ENCODE data around the gene NUCKS1.

Gene NUCKS1

DNA sequence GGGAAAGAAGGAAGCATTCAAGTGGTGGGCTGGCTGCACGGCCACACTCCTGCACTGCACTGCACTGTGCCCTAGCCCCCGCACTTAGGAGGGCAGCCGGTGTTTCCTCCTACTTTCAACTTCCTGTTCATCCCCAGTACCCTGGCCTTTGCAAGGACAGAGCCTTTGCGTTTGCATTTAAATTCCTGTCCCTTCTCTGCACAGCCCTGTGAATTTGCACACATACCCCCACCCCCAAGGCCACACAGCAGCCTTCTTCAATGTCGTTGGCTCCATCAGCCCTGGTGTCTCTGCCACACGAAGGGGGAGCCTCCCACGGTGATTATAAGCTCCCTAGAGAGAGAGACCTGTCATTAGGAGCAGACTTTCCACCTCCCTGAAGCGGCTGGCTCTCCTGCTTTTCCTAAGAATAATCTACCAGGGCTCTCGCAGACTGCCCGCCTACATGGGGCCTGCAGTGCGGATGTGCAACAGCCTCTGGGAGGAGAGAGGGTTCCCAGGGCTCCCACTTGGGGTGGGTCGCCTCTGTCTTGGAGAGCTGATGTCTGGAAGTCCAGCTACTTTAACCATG is 56.5 kb downstream of the NUCKS1 start:
- DNase-seq = no peak

GRCh38 chr1:205692423-205692822 is 57.6 kb downstream of the NUCKS1 start:
- DNase-seq = no peak

DNA sequence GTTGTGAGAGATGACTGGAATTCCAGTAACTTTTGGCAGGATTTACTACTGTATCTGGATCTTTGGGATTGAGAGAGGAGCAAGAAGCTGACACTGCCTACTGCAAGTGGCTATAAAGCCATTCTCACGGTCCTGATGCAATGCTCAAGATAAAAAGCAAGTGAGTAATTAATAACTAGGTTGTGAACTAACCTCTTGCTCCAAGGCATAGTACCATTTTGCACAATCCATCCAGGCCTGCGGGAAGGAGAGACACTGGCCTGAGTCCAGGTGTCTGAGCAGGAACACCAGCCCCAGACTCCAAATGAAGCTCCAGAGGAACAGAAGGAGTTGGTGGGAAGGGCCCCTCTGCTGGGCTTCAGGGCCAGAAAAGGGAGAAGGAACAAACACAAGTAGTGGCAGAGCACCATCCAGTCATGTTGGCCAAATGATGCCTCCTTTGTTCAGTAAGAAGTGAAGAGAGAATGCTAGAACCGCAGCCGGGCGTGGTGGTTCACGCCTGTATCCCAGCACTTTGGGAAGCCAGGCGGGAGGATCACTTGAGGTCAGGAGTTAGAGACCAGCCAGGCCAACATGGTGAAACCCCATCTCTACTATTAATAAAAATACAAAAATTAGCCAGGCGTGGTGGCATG is 59.7 kb downstream of the NUCKS1 start:
- DNase-seq = no peak

DNA sequence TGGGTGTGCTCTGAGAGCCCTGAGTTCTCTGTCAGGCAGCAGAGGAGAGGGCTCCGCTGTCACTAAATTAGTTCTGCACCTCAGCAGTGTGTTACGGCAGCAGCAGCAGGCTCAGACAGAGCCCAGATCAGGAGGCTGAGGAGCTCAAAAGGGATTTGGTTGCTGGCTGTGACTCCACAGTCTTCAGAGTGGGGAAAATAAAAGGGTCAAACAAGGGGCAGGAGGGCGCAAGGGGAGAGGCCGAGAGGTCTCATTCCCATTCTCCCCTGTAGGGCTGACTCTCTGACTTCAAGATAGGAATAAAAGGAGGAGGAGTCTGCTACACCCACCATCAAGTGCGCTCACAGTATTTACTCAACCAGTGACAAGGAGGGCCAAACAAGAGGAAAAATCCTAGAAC is 60.5 kb downstream of the NUCKS1 start:
- no peak for DNase-seq

DNA sequence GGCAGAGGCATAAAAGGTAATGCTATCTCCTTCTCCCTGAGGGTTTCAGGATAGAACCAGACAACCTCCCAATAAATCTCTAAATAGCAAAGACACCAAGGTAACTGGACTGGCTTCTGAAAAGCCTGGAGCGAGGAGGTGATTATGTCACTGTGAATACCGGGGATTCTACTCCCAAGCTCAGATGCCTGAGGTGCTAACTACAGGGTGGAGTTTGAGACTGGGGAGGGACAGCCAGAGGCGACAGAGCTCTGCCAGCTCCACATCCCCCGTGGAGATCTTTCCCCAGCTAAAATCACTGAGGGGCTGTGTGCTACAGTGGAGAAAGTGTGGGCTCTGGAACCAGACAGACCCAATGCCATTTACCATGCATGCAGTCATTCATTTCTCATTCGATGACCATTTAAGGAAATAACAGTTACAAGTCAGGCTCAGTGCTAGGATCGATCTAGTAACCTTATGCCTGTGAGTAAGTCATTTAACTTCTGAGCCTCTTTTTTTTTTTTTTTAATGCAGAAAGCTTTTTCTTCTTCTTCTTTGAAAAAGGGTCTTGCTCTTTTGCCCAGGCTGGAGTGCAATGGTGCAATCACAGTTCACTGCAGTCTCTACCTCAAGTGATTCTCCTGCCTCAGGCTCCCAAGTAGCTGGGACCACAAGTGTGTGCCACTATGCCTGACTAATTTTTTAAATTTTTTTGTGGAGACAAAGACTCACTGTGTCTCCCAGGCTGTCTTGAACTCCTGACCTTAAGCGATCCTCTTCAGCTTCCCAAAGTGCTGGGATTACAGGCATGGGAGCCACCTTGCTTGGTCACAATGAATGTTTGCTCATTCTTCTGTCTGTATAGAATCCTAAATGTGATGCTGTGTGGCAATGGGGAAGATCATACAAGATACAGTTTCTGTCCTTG is 61.6 kb downstream of the NUCKS1 start:
- DNase-seq = no peak

- no peak for DNase-seq
Observed at GRCh38 chr1:205687242-205687641, 62.7 kb downstream of the NUCKS1 start.

- no peak for DNase-seq
Observed at GRCh38 chr1:205681364-205681763, 68.6 kb downstream of the NUCKS1 start.

DNA sequence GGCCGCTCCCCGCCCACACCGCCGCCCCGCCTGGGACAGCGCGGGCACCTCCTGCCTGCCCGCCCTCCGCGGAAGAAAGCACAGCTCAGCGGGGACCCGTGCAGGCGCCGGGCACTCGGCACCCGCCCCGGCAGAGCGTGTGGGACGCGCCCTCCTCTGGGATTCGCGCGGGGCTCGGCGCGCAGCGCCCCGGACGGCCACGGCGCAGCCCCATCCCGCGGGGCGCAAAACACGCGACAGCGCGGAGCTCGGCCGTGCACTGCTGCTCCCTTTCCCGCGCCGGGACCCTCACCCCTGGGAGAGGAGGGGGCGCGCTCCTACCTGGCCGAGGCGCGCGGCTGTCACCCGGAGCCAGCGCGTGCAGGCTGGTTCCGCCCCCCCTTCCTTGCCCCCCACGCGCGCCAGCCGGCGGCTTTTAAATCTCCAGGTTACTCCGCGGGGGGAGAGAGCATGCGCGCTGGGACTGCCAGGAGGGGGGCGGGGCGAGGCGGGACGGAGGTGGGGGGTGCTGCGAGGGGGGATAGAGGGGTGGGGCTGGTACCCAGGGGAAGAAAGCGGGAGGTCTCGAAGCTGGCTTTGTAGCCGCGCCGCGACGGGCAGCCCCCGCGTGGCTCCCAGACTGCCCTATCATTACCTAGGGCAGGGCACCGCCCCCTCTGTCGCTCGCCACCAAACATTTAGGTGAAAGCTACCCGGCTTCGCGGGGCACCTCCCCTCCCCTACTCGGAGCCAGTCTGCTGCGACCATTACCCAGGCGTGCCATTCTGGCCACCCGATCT is 69.7 kb downstream of the NUCKS1 start, which contains the start of gene SLC45A3:
Gene SLC45A3 (minus strand): TSS at position 437 of the 779 bp plus-strand sequence. CDS start 15,853 bp downstream, outside the sequence.
- DNase-seq = no peak

DNA sequence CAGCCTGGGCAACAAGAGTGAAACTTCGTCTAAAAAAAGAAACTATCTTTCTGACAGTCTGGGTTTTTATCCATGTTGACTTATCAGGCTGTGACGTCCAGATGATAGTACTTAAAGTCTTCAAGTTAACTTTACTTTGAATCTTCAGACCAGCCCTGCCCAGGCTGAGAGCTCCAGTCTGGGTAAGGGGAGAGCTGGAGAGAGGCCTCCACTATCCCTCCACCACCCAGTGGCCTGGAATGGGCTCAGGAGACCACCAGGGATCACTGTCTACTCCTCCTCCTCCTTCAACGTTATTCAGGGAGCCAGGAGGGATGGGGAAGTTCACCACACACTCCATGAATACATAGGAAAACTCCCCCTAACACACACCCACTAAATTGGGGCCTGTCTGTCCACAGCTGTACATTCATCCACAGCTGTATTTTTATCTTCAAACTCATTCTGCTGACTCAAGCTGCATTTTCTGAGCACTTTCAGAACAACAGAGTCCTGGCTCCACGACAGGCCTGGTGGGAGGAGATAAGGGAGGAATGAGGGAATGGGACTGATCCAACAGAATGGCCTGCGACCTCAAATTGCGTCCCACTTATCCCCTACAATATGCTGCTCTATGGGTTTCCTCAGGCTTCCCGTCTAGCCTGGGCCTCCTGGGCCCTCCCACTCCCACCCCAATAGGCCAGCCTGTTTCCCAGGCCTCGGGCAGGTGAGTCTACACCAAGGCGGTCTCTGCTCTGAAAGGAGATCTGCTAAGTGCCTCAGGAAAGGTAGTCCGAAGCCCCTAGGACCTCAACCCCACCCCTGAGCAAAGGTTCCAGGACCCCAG is 71.5 kb downstream of the NUCKS1 start:
- no peak for DNase-seq

GRCh38 chr1:205677167-205677566 is 72.8 kb downstream of the NUCKS1 start:
- DNase-seq = no peak

- DNase-seq = no peak
Observed at GRCh38 chr1:205676597-205676996, 73.4 kb downstream of the NUCKS1 start.

DNA sequence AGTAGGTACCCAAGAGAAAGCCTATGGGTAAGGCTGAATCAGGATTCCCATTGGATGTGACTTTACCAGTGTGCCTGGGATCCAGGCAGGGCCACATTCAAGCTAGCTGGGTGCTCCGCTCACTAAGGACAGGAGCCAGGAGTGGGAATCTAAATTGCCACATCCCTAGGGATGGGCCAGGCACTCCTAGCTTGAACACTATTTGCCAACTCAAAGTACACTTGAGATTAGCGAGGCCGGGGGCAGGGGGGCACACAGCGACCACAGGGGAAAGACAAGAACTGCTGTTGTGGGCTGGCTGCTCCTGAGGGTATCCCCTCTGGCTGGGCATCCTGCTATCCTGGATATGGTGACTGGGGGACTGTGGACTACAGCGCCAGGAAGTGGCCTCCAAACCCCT is 74.0 kb downstream of the NUCKS1 start:
- DNase-seq = no peak

- DNase-seq = no peak
Observed at GRCh38 chr1:205675247-205675646, 74.7 kb downstream of the NUCKS1 start.

GRCh38 chr1:205672970-205673369 is 77.0 kb downstream of the NUCKS1 start:
- DNase-seq = no peak

DNA sequence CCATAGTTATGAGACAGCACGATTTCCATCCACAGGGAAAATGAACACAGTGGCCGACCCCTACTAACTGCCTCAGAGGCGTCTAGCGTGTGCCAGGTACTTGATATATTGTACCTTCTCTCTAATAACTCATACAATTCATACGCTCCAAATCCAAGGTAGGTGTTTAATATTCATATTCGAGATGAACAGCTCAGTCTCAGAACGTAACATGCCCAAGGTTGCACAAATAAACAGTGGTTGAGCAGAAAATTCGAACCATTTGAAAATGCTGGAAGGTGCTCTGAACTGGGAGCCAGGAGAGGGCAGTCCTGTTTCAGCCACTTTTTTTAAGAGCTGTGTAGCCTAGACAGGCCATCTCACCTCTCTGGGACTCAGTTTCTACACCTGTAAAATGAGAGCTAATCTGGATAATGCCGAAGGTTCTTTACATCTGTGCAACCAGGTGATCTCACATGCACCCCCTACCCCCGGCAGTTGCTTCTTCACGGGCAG is 77.5 kb downstream of the NUCKS1 start:
- DNase-seq = no peak

- DNase-seq = no peak
Observed at GRCh38 chr1:205670611-205671430, 79.2 kb downstream of the NUCKS1 start.

GRCh38 chr1:205670150-205670446 is 79.9 kb downstream of the NUCKS1 start:
- no peak for DNase-seq

- no peak for DNase-seq
Observed at GRCh38 chr1:205669341-205670149, 80.4 kb downstream of the NUCKS1 start.

GRCh38 chr1:205668951-205669340 is 81.0 kb downstream of the NUCKS1 start:
- DNase-seq = no peak

- no peak for DNase-seq
Observed at GRCh38 chr1:205667909-205668643, 81.9 kb downstream of the NUCKS1 start.
